ENCODE measurements around the gene ACTL6A.

DNA sequence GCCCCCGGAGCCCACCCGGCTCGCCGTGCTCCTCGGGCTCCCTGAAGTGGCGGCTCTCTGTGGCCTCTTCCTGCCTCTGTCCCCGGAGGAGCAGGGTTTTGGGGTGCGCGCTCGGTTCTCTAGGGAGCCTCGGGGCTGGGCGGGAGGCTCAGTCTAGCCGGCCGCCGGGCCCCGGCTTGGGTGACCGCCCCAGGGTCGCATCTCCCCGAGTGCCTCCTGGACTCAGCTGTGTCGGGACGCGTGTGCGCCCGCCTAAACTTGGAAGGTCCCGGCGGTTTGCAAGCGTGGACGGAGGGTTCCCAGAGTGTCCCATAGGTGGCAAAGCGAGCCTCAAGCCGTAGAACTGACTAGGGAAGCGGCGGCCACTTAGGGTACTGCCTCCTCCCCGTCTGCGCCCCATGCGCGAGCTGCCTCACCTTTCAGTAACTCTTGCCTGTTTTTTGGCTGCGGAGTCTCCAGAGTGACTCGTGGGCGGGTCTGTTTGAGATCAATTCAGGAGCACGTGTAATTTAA is 601 bp downstream of the ACTL6A start:
- TF ChIP-seq, protein P1, sequence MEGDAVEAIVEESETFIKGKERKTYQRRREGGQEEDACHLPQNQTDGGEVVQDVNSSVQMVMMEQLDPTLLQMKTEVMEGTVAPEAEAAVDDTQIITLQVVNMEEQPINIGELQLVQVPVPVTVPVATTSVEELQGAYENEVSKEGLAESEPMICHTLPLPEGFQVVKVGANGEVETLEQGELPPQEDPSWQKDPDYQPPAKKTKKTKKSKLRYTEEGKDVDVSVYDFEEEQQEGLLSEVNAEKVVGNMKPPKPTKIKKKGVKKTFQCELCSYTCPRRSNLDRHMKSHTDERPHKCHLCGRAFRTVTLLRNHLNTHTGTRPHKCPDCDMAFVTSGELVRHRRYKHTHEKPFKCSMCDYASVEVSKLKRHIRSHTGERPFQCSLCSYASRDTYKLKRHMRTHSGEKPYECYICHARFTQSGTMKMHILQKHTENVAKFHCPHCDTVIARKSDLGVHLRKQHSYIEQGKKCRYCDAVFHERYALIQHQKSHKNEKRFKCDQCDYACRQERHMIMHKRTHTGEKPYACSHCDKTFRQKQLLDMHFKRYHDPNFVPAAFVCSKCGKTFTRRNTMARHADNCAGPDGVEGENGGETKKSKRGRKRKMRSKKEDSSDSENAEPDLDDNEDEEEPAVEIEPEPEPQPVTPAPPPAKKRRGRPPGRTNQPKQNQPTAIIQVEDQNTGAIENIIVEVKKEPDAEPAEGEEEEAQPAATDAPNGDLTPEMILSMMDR (IDR thresholded peaks at IDR 0.05): peak in 9 of 12 donors; percentile 18 to 60 (median 35)
- no peak for TF ChIP-seq POLR2A (IDR thresholded peaks at IDR 0.05)

All from heart left ventricle (tissue), 13 donors.